T-helper 17 cell (primary cell): Measurements from ENCODE around the gene CYBA. TPM values are rescaled to one million over a fixed set of nuclear protein-coding genes. Genes with fewer than 3 reads are reported as not detected.
A peak's percentile ranks its signal among the peaks of the same experiment; 100 is the strongest.

Experiments used
- ATAC-seq: fragments of 150-1000 bp; cut with Tn5 transposase; 2 replicates; pipeline ENCODE4 v1.10.0; 2021; ENCODE audit warnings: mild to moderate bottlenecking, moderate library complexity
- DNase-seq, 3 donors: peaks; one replicate each; pipeline versions ENCODE4 v3.0.0 to v3.0.0-alpha.2; 2020 to 2021
- H3K9me3 ChIP-seq: one replicate; pipeline ENCODE4 v1.7.0; 2013; ENCODE audit warnings: low read length, mild to moderate bottlenecking; ENCODE audit not compliant: control insufficient read depth, poor library complexity, severe bottlenecking
- H3K27ac Mint-ChIP-seq: one replicate; pipeline ENCODE4 v1.8.0; 2022; ENCODE audit warnings: mild to moderate bottlenecking, moderate library complexity, mixed read lengths
- H3K27me3 Mint-ChIP-seq: one replicate; pipeline ENCODE4 v1.8.0; 2022; ENCODE audit warnings: mixed read lengths
- H3K36me3 Mint-ChIP-seq: one replicate; pipeline ENCODE4 v1.8.0; 2022; ENCODE audit warnings: low read depth, mixed read lengths
- H3K4me1 Mint-ChIP-seq: one replicate; pipeline ENCODE4 v1.8.0; 2022; ENCODE audit warnings: mild to moderate bottlenecking, mixed read lengths
- H3K4me3 Mint-ChIP-seq: one replicate; pipeline ENCODE4 v1.8.0; 2022; ENCODE audit warnings: mild to moderate bottlenecking, moderate library complexity, mixed read lengths
- total RNA-seq, 4 donors: library from RNA in 2 of 4; stranded (reverse) in 2 of 4; gene quantifications; one replicate each; pipeline ENCODE4 v1.2.3 and lab custom pipeline; 2022 to 2026

CYBA gene
- total RNA-seq, 2 donors from 2014 or later: 346 to 383 TPM

- Mint-ChIP-seq H3K4me3 (no peak overlapping the region), H3K27me3 (no peaks in the 10 kb centered on the region), H3K27ac (peak overlapping the region; percentile 56), H3K36me3 (peaks cover 3% of the 10 kb centered on the region), H3K4me1 (peaks cover 13% of the 10 kb centered on the region)
- DNase-seq: no peak
- ATAC-seq: no peak
- no peaks in the 10 kb centered on the region for H3K9me3 ChIP-seq
These were observed 18.8 kb downstream of the CYBA start for GRCh38 chr16:88631920-88632586.

DNA sequence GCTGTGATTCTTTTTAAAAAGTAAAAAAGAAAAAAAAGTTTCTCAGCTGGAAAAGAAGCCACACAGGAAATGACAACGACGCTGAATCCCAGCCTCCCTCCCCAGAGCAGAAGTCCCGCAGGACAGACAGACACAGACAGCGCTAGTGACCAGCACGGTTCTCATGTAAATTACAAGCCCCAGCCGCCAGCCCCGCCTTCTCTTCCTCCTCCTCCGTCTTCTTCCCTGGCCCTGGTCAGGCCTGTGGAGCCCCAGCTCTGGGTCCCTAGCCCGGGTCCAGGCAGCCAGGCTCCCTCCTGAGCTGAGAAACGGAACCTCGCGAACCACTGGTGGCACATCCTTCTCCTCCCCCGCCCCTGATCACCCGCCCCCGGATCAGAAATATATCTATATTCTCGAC lies 19.5 kb downstream of the CYBA start:
- DNase-seq: no peak
- Mint-ChIP-seq H3K4me3 (no peak overlapping the region), H3K4me1 (peaks cover 11% of the 10 kb centered on the region), H3K27ac (peak overlapping the region; percentile 21), H3K36me3 (peaks cover 3% of the 10 kb centered on the region), H3K27me3 (no peaks in the 10 kb centered on the region)
- ATAC-seq: no peak
- no peaks in the 10 kb centered on the region for H3K9me3 ChIP-seq

DNA sequence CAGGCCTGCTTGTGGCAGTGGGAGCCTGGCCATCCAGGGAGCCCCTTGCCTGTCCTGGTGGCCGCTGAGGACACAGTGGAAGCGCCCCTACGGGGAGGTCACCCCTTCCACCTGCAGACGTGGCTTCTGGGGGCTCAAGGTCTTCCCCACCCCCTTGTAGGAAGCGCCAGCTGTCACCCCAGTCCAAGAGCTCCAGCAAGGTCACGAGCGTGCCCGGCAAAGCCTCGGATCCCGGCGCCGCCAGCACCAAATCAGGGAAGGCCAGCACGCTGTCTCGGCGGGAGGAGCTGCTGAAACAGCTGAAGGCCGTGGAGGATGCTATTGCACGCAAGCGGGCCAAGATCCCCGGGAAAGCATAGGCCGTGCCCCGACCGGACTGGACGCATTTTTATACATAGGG lies 19.9 kb downstream of the CYBA start:
- H3K4me3 Mint-ChIP-seq: no peak overlapping the region
- H3K27me3 Mint-ChIP-seq: no peaks in the 10 kb centered on the region
- H3K9me3 ChIP-seq: no peaks in the 10 kb centered on the region
- H3K4me1 Mint-ChIP-seq: peaks cover 8% of the 10 kb centered on the region
- DNase-seq (no peak), ATAC-seq (no peak)
- peak overlapping the region; percentile 21 for H3K27ac Mint-ChIP-seq
- H3K36me3 Mint-ChIP-seq: peaks cover 3% of the 10 kb centered on the region

GRCh38 chr16:88630433-88630832 lies 20.4 kb downstream of the CYBA start:
- H3K4me3 Mint-ChIP-seq: no peak overlapping the region
- peaks cover 7% of the 10 kb centered on the region for H3K4me1 Mint-ChIP-seq
- H3K27ac Mint-ChIP-seq: peak overlapping the region; percentile 67
- ATAC-seq: no peak
- H3K36me3 Mint-ChIP-seq: peaks cover 3% of the 10 kb centered on the region
- DNase-seq: no peak
- H3K9me3 ChIP-seq: no peaks in the 10 kb centered on the region
- no peaks in the 10 kb centered on the region for H3K27me3 Mint-ChIP-seq

DNA sequence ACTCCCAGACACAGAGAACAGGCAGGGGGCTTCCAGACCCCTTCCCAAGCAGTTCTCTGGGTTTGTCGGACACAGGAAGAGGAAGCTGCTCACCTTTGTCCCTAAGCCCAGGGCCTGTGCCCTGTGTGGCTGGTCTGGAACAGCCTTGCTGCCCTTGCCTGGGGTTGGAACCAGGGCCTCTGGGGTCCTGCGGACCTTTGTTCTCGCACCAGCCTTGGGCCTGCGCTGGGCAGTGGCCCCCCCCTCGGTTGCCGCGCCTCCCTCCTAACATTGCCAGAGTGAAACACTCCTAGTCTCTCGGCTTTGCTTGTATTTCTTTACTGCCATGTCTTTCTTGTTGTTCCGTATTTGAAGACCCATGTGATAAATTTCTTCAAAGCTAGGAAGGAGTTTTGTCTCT lies 21.0 kb downstream of the CYBA start:
- H3K9me3 ChIP-seq: no peaks in the 10 kb centered on the region
- Mint-ChIP-seq H3K4me3 (no peak overlapping the region), H3K4me1 (peaks cover 2% of the 10 kb centered on the region), H3K36me3 (peaks cover 3% of the 10 kb centered on the region), H3K27ac (peak overlapping the region; percentile 67), H3K27me3 (no peaks in the 10 kb centered on the region)
- ATAC-seq (no peak), DNase-seq (no peak)

DNA sequence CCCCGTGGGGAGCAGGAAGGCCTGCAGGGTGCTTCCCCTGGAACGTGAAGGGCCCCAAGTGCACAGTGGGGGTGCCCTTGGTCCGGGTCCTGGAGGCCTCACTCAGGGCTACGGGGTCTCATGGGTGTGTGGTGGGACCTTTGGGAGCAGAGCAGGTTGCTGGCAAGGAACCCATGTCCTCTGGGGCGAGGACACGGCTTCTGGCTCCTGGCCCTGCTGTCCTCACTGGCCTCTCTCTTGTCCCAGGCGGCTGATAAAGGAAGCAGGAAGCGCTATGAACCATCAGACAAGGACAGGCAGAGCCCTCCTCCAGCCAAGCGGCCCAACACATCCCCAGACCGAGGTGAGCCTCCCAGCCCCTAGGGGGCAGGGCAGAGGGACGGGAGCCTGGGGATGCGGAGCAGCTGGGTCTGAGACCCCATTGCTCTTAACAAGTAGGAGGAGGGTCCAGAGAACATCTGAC lies 22.3 kb downstream of the CYBA start:
- DNase-seq: no peak
- H3K27ac Mint-ChIP-seq: no peak overlapping the region

GRCh38 chr16:88627531-88628411 lies 23.1 kb downstream of the CYBA start:
- H3K27ac Mint-ChIP-seq: peak overlapping the region; percentile 67
- peaks cover 2% of the 10 kb centered on the region for H3K4me1 Mint-ChIP-seq
- DNase-seq (no peak), ATAC-seq (no peak)
- H3K9me3 ChIP-seq: no peaks in the 10 kb centered on the region
- H3K4me3 Mint-ChIP-seq: no peak overlapping the region
- peaks cover 5% of the 10 kb centered on the region for H3K36me3 Mint-ChIP-seq
- H3K27me3 Mint-ChIP-seq: no peaks in the 10 kb centered on the region

More for the DNA sequence above, 22.3 kb downstream of the CYBA start:
- H3K27me3 Mint-ChIP-seq: no peaks in the 10 kb centered on the region
- peaks cover 3% of the 10 kb centered on the region for H3K36me3 Mint-ChIP-seq
- H3K9me3 ChIP-seq: no peaks in the 10 kb centered on the region
- no peak for ATAC-seq
- peaks cover 2% of the 10 kb centered on the region for H3K4me1 Mint-ChIP-seq
- H3K4me3 Mint-ChIP-seq: no peak overlapping the region

DNA sequence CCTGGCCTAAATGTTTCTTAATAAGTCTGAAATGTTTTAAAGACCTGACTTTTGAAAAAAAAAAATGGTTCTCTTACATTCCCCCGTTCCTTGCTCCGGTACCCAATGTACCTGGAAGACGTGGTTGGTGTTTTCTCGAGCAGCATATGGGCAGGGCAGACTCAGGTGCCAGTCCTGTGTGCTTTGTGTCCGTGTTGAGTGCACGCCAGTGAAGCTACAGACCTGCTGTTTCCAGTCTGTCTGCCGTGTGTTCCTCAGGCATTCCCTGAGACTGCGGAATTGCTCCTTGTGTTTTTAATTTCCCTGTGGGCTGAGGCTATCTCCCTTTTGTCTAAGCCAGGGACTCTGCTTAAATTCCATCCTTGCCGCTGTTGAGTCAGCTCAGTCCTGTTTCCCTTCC lies 24.2 kb downstream of the CYBA start:
- Mint-ChIP-seq H3K27ac (peak overlapping the region; percentile 67), H3K4me1 (peaks cover 2% of the 10 kb centered on the region), H3K36me3 (peaks cover 5% of the 10 kb centered on the region), H3K4me3 (no peak overlapping the region), H3K27me3 (no peaks in the 10 kb centered on the region)
- H3K9me3 ChIP-seq: no peaks in the 10 kb centered on the region
- DNase-seq: no peak
- no peak for ATAC-seq

DNA sequence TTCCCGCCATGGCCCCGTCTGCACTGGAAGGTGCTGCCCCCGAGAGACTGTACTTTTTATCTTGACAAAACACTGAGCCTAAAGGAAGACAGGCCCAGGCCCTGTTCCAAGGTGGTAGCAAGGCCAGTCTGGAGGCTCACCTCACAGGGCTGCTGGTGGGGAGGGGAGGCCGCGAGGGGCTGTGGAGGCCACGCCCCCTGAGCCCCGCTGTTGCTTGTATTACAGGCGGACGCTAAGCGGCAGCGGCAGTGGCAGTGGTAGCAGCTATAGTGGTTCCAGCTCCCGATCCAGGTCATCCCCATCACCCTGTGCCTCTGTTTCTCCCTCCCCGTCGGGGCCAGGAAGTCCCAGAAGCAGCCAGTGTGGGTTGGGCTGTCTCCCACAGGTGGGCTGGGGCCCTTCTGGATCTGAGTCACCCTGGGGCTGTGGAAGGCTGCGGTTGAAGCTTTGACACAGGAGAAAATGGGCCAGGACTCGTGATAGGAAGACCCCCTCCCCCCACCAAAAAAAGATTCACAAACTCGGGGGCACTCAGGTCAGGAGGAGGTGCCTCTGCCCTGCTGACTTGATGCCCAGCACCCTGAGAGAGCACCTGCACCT lies 25.8 kb downstream of the CYBA start:
- DNase-seq (no peak), ATAC-seq (no peak)
- no peaks in the 10 kb centered on the region for H3K9me3 ChIP-seq
- H3K27ac Mint-ChIP-seq: no peak overlapping the region
- H3K4me3 Mint-ChIP-seq: no peak overlapping the region
- no peaks in the 10 kb centered on the region for H3K27me3 Mint-ChIP-seq
- peaks cover 5% of the 10 kb centered on the region for H3K36me3 Mint-ChIP-seq
- peaks cover 5% of the 10 kb centered on the region for H3K4me1 Mint-ChIP-seq

DNA sequence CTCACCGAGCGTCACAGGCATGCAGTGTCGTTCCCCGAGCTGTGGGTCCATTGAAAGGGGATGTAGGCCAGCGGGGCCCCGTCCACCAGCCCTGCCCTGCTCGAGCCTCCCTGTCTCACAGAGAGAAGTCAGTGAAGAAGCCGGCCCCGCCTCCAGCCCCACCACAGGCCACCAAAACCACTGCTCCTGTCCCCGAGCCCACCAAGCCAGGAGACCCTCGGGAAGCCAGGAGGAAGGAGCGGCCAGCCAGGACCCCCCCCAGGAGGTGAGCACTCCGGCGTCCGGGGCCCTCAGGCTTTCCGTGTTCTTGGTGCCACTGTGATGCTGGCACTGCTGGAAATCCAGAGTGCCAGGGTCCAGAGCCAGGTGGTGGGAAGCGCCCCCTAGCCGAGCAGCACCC lies 26.4 kb downstream of the CYBA start:
- ATAC-seq (no peak), DNase-seq (no peak)
- Mint-ChIP-seq H3K4me3 (no peak overlapping the region), H3K36me3 (peaks cover 5% of the 10 kb centered on the region), H3K27me3 (no peaks in the 10 kb centered on the region), H3K4me1 (peaks cover 11% of the 10 kb centered on the region), H3K27ac (no peak overlapping the region)
- no peaks in the 10 kb centered on the region for H3K9me3 ChIP-seq

GRCh38 chr16:88623858-88624257 lies 27.0 kb downstream of the CYBA start:
- no peak for ATAC-seq

GRCh38 chr16:88622866-88623265 lies 28.0 kb downstream of the CYBA start:
- peaks cover 5% of the 10 kb centered on the region for H3K36me3 Mint-ChIP-seq

More at GRCh38 chr16:88623858-88624257, 27.0 kb downstream of the CYBA start:
- Mint-ChIP-seq H3K27me3 (no peaks in the 10 kb centered on the region), H3K4me1 (peaks cover 17% of the 10 kb centered on the region), H3K36me3 (peaks cover 5% of the 10 kb centered on the region), H3K4me3 (no peak overlapping the region), H3K27ac (peak overlapping the region; percentile 97)
- no peak for DNase-seq
- H3K9me3 ChIP-seq: no peaks in the 10 kb centered on the region

GRCh38 chr16:88622125-88622524 lies 28.7 kb downstream of the CYBA start:
- Mint-ChIP-seq H3K36me3 (peaks cover 2% of the 10 kb centered on the region), H3K4me1 (peaks cover 21% of the 10 kb centered on the region), H3K4me3 (no peak overlapping the region), H3K27ac (peak overlapping the region; percentile 97), H3K27me3 (no peaks in the 10 kb centered on the region)
- H3K9me3 ChIP-seq: no peaks in the 10 kb centered on the region
- ATAC-seq (no peak), DNase-seq (no peak)

More at GRCh38 chr16:88622866-88623265, 28.0 kb downstream of the CYBA start:
- H3K27ac Mint-ChIP-seq: peak overlapping the region; percentile 97
- H3K4me1 Mint-ChIP-seq: peaks cover 21% of the 10 kb centered on the region
- no peaks in the 10 kb centered on the region for H3K9me3 ChIP-seq
- no peaks in the 10 kb centered on the region for H3K27me3 Mint-ChIP-seq
- DNase-seq (no peak), ATAC-seq (no peak)
- no peak overlapping the region for H3K4me3 Mint-ChIP-seq
